ENCODE measurements around the gene MYBPC1.
"Not testable (repeated sequence)": the region's sequence is repeated elsewhere in the genome, so short reads cannot be mapped to it uniquely, and the experiment has no call there.

MYBPC1 gene

GRCh38 chr12:101607894-101608293, 13.1 kb downstream of the MYBPC1 start:
- no peak for FAIRE-seq

- no peak for FAIRE-seq
Measured at GRCh38 chr12:101608301-101609133, 13.7 kb downstream of the MYBPC1 start.

GRCh38 chr12:101609198-101609597, 14.4 kb downstream of the MYBPC1 start:
- no peak for FAIRE-seq

- no peak for FAIRE-seq
Measured at GRCh38 chr12:101612160-101612916, 17.6 kb downstream of the MYBPC1 start.

- FAIRE-seq: no peak
Measured at GRCh38 chr12:101616027-101616494, 21.3 kb downstream of the MYBPC1 start.

GRCh38 chr12:101619026-101619786, 24.4 kb downstream of the MYBPC1 start:
- no peak for FAIRE-seq

GRCh38 chr12:101619858-101620761, 25.3 kb downstream of the MYBPC1 start:
- no peak for FAIRE-seq

- FAIRE-seq: no peak
Measured at GRCh38 chr12:101620762-101621133, 26.0 kb downstream of the MYBPC1 start.

GRCh38 chr12:101628676-101629075, 33.9 kb downstream of the MYBPC1 start:
- no peak for FAIRE-seq

- FAIRE-seq: no peak
Measured at GRCh38 chr12:101634724-101635123, 40.0 kb downstream of the MYBPC1 start.

- FAIRE-seq: no peak
Measured at GRCh38 chr12:101637936-101638335, 43.2 kb downstream of the MYBPC1 start.

- no peak for FAIRE-seq
Measured at GRCh38 chr12:101642115-101643067, 47.6 kb downstream of the MYBPC1 start.

GRCh38 chr12:101647711-101648110, 52.9 kb downstream of the MYBPC1 start:
- FAIRE-seq: no peak

- FAIRE-seq: no peak
Measured at GRCh38 chr12:101648195-101648594, 53.4 kb downstream of the MYBPC1 start.

GRCh38 chr12:101650346-101651117, 55.8 kb downstream of the MYBPC1 start:
- FAIRE-seq: no peak

- FAIRE-seq: no peak
Measured at GRCh38 chr12:101653030-101653429, 58.3 kb downstream of the MYBPC1 start.

- FAIRE-seq: no peak
Measured at GRCh38 chr12:101653503-101653902, 58.7 kb downstream of the MYBPC1 start.

GRCh38 chr12:101654442-101654841, 59.7 kb downstream of the MYBPC1 start:
- FAIRE-seq: no peak

GRCh38 chr12:101655393-101655792, 60.6 kb downstream of the MYBPC1 start:
- no peak for FAIRE-seq

- not testable (repeated sequence) for FAIRE-seq
Measured at GRCh38 chr12:101660662-101661061, 65.9 kb downstream of the MYBPC1 start.
